GM12878 (cell line): Measurements from ENCODE around the gene FLACC1. TPM values are rescaled to one million over a fixed set of nuclear protein-coding genes. Genes with fewer than 3 reads are reported as not detected.

ENCODE experiments used
- ATAC-seq: fragments of 200-7000 bp; cut with Tn5 transposase; 3 replicates; pipeline ENCODE4 v1.9.1; 2020; ENCODE audit warnings: mild to moderate bottlenecking, moderate library complexity
- BruUV-seq: library from RNA; stranded (reverse); fragments of 400-500 nt; replicated peaks from 2 replicates; lab custom pipeline; 2021; lab: Mats Ljungman, UMichigan
- CTCF ChIA-PET: fragments of 300-600 bp; sonication (Branson Sonifier 250); formaldehyde crosslinking; extraction: SDS; loops from one replicate; lab custom pipeline; 2021; ENCODE audit warnings: inconsistent platforms; lab: Yijun Ruan, JAX
- POLR2A ChIA-PET: fragments of 350-600 bp; formaldehyde crosslinking; extraction: SDS; loops from one replicate; lab custom pipeline; 2021; ENCODE audit warnings: inconsistent platforms; lab: Charles Lee
- RAD21 ChIA-PET: fragments of 300-600 bp; sonication (Branson Sonifier 250); formaldehyde crosslinking; loops from one replicate; lab custom pipeline; 2023; ENCODE audit warnings: antibody characterized with exemption; ENCODE audit not compliant: unreplicated experiment; lab: Charles Lee
- SMC1A ChIA-PET: fragments of 300-600 bp; sonication (Branson Sonifier 250); formaldehyde crosslinking; loops from one replicate; lab custom pipeline; 2023; ENCODE audit not compliant: unreplicated experiment, uncharacterized antibody; lab: Charles Lee
- DNase-seq: peaks from one replicate; pipeline ENCODE4 v3.0.0-alpha.2; 2011; ENCODE audit warnings: low read depth, low spot score
- FAIRE-seq: peaks from 3 replicates; lab custom pipeline; 2011; peaks lifted over from hg19 to GRCh38; lab: Jason Lieb, UNC
- H2AFZ ChIP-seq: 2 replicates; pipeline ENCODE4 v1.6.0; 2011; ENCODE audit warnings: low read depth, low read length, control low read depth; ENCODE audit not compliant: control insufficient read depth
- H3K27ac ChIP-seq: 2 replicates; pipeline ENCODE4 v1.5.1; 2011; ENCODE audit warnings: control low read depth; ENCODE audit not compliant: control insufficient read depth, insufficient read depth
- H3K27me3 ChIP-seq, 2 experiments: replicated peaks in 1 of 2; 2 replicates each; pipeline versions ENCODE4 v1.6.0 to v1.6.1; 2011; ENCODE audit warnings: low read length in 1 of 2; ENCODE audit not compliant: control insufficient read depth in 2 of 2, insufficient read depth in 2 of 2
- H3K36me3 ChIP-seq, 2 experiments: 2 replicates each; pipeline ENCODE4 v1.5.1; 2011; ENCODE audit warnings: low read length in 1 of 2; ENCODE audit not compliant: control insufficient read depth in 2 of 2, insufficient read depth in 2 of 2
- H3K4me1 ChIP-seq: 2 replicates; pipeline ENCODE4 v1.6.1; 2011; ENCODE audit warnings: mild to moderate bottlenecking, low read length, moderate library complexity, mixed read lengths; ENCODE audit not compliant: control insufficient read depth, insufficient read depth
- H3K4me2 ChIP-seq: 2 replicates; pipeline ENCODE4 v1.6.0; 2011; ENCODE audit warnings: control low read depth; ENCODE audit not compliant: control insufficient read depth, insufficient read depth
- H3K4me3 ChIP-seq: fragments of 200-600 bp; sonication (generic); 2 replicates; pipeline ENCODE4 v1.5.1; 2016
- H3K79me2 ChIP-seq: 2 replicates; pipeline ENCODE4 v1.6.0; 2011; ENCODE audit warnings: low read length; ENCODE audit not compliant: control insufficient read depth, insufficient read depth
- H3K9ac ChIP-seq: 2 replicates; pipeline ENCODE4 v1.8.0; 2011; ENCODE audit warnings: low read length, control low read depth, mixed read lengths; ENCODE audit not compliant: control insufficient read depth, insufficient read depth
- H3K9me3 ChIP-seq: replicated peaks from 3 replicates; pipeline ENCODE4 v1.5.1; 2011; ENCODE audit warnings: mild to moderate bottlenecking, low read length; ENCODE audit not compliant: control insufficient read depth, insufficient read depth
- H4K20me1 ChIP-seq: 2 replicates; pipeline ENCODE4 v1.6.0; 2011; ENCODE audit not compliant: control insufficient read depth, insufficient read depth
- ASH2L ChIP-seq: fragments of 300-600, 200-600 bp; sonication (generic); IDR thresholded peaks from 2 replicates; pipeline ENCODE4 v1.6.1; 2017; ENCODE audit warnings: low read depth, mild to moderate bottlenecking, borderline replicate concordance
- BMI1 ChIP-seq: fragments of 450-650 bp; IDR thresholded peaks from 2 replicates; pipeline ENCODE4 v1.6.1; 2016; ENCODE audit warnings: mild to moderate bottlenecking, moderate library complexity, borderline replicate concordance
- IRF4 ChIP-seq: IDR thresholded peaks from 2 replicates; pipeline ENCODE4 v1.6.1; 2011; ENCODE audit warnings: low read depth, low read length
- POU2F2 ChIP-seq: IDR thresholded peaks from 3 replicates; pipeline ENCODE4 v1.6.1; 2011; ENCODE audit warnings: low read depth, mild to moderate bottlenecking, low read length, borderline replicate concordance
- WGBS: methylation state at CpG from one replicate; pipeline ENCODE4 v1.1.6; 2016; ENCODE audit warnings: low lambda C conversion rate; ENCODE audit not compliant: insufficient replicate concordance, insufficient coverage; ENCODE audit errors: missing lambda C conversion rate; 5-methylcytosine and 5-hydroxymethylcytosine counted together
- in situ Hi-C: fragments of 300-500 bp; cut with MboI; formaldehyde crosslinking; loops from 9 replicates; pipeline ENCODE4 v1.14.3; 2018; ENCODE audit warnings: mixed read lengths
- intact Hi-C: fragments of 100-400 bp; cut with micrococcal nuclease; formaldehyde crosslinking; loops from one replicate; pipeline ENCODE4 v1.14.2; 2022; ENCODE audit not compliant: unreplicated experiment
- polyA plus RNA-seq, 11 experiments: library from polyadenylated mRNA; depleted of rRNA in 4 of 11; unstranded in 6 of 11; stranded (reverse) in 5 of 11; fragments of >200 nt; fragmentation: Nextera tagmentation in 4 of 11; fragmentation: Illumina TruSeq in 1 of 11; extraction: Ambion mirVana in 4 of 11; extraction: Trizol in 1 of 11; gene quantifications; 1 replicate in 1 of 11; 2 replicates in 10 of 11; pipeline versions ENCODE4 v1.2.1 to v1.2.3, GENCODE V29; 2011 to 2016; ENCODE audit warnings: inconsistent platforms in 2 of 11, missing spikeins in 2 of 11, low read depth in 1 of 11
- total RNA-seq, 4 experiments: library from RNA; depleted of rRNA in 3 of 4; stranded (reverse); fragments of >200 nt in 3 of 4; fragmentation: Illumina TruSeq in 1 of 4; extraction: Trizol in 1 of 4; gene quantifications; 2 replicates each; pipeline versions ENCODE4 v1.2.1 to v1.2.3, GENCODE V29; 2013 to 2021
- TF ChIP-seq, protein P1 (sequence below): fragments of 450-650 bp; IDR thresholded peaks from 2 replicates; pipeline ENCODE4 v1.6.1; 2017; ENCODE audit warnings: mild to moderate bottlenecking, moderate library complexity
- TF ChIP-seq, protein P2 (sequence below): fragments of 450-650 bp; IDR thresholded peaks from 2 replicates; pipeline ENCODE4 v1.6.1; 2016; ENCODE audit warnings: mild to moderate bottlenecking

The FLACC1 gene
- total and polyA plus RNA-seq, 10 of the 15 experiments (the other 5 are each of a cell fraction or from before 2014, with no cell fraction given), result 0.08 to 0.54 (median 0.30) TPM; not detected in 2

DNA sequence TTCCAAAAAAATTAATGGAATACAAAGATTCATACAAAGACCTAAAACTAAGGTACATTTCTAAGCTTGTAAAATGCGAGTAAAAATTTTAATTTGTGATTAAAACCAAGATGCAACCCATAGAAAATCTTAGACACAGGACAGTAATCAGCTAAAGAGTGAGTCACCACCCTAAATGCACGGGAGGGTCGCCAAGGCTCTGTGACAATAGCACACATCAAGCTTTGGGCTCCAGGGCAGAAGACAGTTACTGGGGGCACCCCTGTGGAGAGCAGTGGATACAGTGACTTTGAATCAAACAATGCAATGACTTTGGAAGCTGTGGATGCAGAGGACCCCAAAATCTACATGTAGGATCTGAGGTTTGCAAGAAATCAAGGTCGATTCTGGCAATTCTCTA lies 7.5 kb downstream of the FLACC1 start:
- in situ Hi-C loops, result no loop called here

More for the DNA sequence above, 7.5 kb downstream of the FLACC1 start:
- no peak for DNase-seq
- Histone ChIP-seq H4K20me1 (no peaks in the 10 kb centered on the region), H3K4me1 (no peaks in the 10 kb centered on the region), H3K4me3 (no peak overlapping the region), H3K27me3 (no peaks in the 10 kb centered on the region), H3K79me2 (no peaks in the 10 kb centered on the region), H3K9me3 (no peaks in the 10 kb centered on the region), H3K27ac (no peak overlapping the region), H3K9ac (no peak overlapping the region), H2AFZ (no peak overlapping the region), H3K36me3 (no peaks in the 10 kb centered on the region), H3K4me2 (no peak overlapping the region)
- no peak for ATAC-seq
- intact Hi-C loops, result no loop called here
- no TSS peak for BruUV-seq
- ChIA-PET SMC1A (interaction anchor here (0.7 kb wide), 1 partner anchor 167 kb away, joined by 3 read pairs; the partner anchor contains the start of gene CASP10), POLR2A (no interaction called here), RAD21 (interaction anchor here (1.3 to 1.9 kb wide), 2 partner anchors 14 to 116 kb away, joined by 3 to 5 read pairs; no protein-coding TSS in a partner anchor), CTCF (interaction anchor here (4.5 kb wide), 1 partner anchor 14 kb away, joined by 20 read pairs; no protein-coding TSS in a partner anchor)
- WGBS, result 23% methylated on average over 4 of the region's 4 CpGs
- FAIRE-seq, result no peak
- TF ChIP-seq IRF4 (no peak), ASH2L (no peak), BMI1 (no peak), POU2F2 (no peak)
- TF ChIP-seq, protein P1, sequence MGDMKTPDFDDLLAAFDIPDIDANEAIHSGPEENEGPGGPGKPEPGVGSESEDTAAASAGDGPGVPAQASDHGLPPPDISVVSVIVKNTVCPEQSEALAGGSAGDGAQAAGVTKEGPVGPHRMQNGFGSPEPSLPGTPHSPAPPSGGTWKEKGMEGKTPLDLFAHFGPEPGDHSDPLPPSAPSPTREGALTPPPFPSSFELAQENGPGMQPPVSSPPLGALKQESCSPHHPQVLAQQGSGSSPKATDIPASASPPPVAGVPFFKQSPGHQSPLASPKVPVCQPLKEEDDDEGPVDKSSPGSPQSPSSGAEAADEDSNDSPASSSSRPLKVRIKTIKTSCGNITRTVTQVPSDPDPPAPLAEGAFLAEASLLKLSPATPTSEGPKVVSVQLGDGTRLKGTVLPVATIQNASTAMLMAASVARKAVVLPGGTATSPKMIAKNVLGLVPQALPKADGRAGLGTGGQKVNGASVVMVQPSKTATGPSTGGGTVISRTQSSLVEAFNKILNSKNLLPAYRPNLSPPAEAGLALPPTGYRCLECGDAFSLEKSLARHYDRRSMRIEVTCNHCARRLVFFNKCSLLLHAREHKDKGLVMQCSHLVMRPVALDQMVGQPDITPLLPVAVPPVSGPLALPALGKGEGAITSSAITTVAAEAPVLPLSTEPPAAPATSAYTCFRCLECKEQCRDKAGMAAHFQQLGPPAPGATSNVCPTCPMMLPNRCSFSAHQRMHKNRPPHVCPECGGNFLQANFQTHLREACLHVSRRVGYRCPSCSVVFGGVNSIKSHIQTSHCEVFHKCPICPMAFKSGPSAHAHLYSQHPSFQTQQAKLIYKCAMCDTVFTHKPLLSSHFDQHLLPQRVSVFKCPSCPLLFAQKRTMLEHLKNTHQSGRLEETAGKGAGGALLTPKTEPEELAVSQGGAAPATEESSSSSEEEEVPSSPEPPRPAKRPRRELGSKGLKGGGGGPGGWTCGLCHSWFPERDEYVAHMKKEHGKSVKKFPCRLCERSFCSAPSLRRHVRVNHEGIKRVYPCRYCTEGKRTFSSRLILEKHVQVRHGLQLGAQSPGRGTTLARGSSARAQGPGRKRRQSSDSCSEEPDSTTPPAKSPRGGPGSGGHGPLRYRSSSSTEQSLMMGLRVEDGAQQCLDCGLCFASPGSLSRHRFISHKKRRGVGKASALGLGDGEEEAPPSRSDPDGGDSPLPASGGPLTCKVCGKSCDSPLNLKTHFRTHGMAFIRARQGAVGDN, result no peak
- TF ChIP-seq, protein P2, sequence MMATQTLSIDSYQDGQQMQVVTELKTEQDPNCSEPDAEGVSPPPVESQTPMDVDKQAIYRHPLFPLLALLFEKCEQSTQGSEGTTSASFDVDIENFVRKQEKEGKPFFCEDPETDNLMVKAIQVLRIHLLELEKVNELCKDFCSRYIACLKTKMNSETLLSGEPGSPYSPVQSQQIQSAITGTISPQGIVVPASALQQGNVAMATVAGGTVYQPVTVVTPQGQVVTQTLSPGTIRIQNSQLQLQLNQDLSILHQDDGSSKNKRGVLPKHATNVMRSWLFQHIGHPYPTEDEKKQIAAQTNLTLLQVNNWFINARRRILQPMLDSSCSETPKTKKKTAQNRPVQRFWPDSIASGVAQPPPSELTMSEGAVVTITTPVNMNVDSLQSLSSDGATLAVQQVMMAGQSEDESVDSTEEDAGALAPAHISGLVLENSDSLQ, result no peak
